ENCODE data around the gene WAC. TPM values are rescaled to one million over a fixed set of nuclear protein-coding genes. Genes with fewer than 3 reads are reported as not detected.
"Not testable (repeated sequence)": the region's sequence is repeated elsewhere in the genome, so short reads cannot be mapped to it uniquely, and the experiment has no call there.

The WAC gene, protein sequence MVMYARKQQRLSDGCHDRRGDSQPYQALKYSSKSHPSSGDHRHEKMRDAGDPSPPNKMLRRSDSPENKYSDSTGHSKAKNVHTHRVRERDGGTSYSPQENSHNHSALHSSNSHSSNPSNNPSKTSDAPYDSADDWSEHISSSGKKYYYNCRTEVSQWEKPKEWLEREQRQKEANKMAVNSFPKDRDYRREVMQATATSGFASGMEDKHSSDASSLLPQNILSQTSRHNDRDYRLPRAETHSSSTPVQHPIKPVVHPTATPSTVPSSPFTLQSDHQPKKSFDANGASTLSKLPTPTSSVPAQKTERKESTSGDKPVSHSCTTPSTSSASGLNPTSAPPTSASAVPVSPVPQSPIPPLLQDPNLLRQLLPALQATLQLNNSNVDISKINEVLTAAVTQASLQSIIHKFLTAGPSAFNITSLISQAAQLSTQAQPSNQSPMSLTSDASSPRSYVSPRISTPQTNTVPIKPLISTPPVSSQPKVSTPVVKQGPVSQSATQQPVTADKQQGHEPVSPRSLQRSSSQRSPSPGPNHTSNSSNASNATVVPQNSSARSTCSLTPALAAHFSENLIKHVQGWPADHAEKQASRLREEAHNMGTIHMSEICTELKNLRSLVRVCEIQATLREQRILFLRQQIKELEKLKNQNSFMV
- polyA plus RNA-seq (ENCODE audit: insufficient read length in 4 of 4): 100 to 1,000 TPM; 128 to 170 (median 159) TPM

DNA sequence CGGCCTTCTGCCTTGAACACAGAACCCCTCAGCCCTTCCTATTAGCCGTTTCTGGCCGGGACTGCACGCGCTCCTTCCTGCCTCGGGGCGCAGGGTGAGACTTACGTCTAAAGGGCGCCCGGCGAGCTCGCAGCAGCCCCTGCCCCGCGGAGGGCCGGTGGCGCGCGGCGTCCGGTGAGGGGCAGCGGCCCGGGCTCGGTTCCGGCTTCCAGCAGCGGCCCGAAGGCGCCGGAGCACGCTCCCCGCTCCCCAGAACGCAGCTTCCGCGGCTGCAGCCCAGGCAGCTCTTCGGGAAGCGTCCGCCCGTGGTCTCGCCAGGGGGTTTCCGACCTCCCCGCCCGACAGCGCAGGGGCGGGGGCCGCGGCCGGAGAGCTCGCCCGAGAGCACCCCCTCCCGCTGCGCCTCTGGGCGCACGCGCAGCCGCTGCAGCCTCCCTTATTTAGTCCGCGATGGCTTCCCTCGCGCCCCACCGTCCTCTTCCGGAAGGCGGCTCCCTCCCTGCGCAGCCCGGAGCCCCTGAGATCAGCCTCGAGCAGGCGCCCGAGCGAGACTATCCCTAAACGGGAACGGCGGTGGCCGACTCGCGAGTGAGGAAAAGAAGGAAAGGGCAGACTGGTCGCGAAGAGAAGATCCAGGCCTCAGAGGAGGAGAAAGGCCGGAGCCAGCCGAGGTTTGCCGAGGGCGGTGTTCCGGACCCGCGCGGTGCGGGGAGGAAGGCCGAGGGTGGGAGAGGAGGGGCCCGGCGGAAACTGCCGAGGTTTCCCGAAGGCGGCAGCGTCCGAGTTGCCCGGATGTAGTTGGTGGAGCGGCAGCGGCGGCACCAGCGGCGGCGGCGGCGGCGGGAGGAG, at the start of gene WAC:
Gene WAC, plus strand, starts transcription at position 782 of the 849 bp plus-strand sequence. CDS start 462 bp downstream, outside the sequence.
- peak; percentile 89 to 93 (median 92) for DNase-seq (ENCODE audit: low read depth in 4 of 4, low spot score in 3 of 4)

DNA sequence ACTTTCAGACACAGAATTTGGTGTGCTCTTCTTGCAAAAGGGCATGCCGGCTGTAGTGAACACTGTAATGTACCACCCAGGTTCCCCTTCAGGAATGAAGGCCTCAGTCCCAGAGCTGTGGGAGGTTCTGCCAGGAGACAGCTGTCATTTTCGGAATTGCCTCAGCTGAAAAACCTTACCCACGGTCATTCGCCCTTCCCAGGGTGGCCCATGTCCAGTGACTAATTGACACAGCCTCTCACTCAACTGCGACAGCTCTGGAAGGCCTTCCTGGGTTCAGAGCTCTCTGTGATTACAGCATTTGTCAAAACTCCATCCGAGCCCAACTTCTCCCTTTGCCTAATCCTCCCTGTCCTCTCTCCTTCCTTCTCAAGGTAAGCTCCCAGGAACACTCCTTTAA, 43.7 kb upstream of the WAC start:
- DNase-seq (ENCODE audit: low read depth in 4 of 4, low spot score in 3 of 4): no peak

DNA sequence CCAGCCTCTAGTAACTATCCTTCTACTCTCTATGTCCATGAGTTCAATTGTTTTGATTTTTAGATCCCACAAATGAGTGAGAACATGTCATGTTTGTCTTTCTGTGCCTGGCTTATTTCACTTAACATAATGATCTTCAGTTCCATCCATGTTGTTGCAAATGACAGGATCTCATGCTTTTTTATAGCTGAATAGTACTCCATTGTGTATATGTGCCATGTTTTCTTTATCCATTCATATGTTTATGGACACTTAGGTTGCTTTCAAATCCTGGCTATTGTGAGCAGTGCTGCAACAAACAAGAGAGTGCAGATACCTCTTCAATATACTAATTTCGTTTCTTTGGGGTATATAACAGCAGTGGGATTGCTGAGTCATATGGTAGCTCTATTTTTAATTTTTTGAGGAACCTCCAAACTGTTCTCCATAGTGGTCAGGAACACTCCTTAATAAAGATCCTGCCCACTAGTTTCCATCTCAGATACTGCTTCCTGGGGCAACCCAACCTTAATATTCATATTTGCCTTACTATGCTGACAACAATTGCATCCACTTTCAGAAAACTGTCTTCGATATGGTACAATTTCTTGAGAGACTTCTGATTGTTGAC, 42.6 kb upstream of the WAC start:
- not testable (repeated sequence) for DNase-seq (ENCODE audit: low read depth in 4 of 4, low spot score in 3 of 4)

DNA sequence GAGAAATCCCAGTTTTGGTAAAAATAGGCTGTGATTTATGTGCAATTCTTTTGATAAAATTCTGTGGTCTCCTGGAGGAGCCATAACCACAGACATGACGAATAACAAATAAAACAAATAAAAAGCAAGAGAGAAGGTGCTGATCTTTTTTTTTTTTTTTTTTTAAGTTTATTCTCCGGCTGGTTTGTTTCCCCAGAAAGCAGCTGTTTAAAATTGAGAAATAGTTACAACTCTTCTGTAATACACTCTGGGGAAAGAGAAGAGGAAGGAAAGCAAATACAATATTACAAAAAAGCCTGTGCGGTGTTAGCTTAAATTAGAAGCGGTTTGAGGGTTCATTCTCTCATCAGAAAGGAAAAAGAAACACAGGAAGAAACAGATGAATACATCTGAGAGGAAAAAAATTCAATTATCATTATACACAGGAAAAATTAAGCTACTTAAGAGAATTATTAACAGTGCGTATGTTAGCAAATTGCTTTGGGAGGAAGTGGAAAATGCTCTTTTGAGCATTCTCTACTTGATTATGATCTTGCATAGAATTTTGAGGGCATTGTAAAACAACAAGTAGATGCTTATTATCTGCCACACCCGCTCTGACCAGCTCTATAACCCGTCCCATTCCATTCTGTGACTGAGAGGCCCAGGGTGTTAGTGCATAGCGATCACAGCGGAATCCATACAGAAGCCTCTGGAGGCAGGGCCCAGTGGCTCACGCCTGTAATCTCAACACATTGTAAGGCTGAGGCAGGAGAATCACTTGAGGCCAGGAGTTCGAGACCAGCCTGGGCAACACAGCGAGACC, 40.6 kb upstream of the WAC start:
- no peak for DNase-seq (ENCODE audit: low read depth in 4 of 4, low spot score in 3 of 4)

DNA sequence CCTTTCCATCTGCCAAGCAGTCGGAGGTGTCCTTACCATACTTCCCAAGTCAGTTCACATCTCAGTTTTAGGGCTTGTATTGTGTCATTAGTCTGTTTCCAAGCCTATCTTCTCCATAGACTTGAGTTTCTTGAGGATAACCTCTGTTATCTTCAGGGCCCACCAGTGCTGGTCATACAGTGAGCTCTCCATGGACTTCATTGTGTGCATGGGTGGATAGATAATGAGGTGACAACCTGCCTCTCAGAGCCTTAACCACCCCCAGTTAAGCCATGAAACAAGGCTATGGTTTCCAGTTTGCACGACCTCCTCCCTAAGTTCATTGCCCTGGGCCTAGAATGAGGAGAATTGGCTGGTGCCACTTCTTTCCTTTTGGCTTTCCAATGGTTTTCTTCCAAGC, 38.5 kb upstream of the WAC start:
- no peak for DNase-seq (ENCODE audit: low read depth in 4 of 4, low spot score in 3 of 4)

DNA sequence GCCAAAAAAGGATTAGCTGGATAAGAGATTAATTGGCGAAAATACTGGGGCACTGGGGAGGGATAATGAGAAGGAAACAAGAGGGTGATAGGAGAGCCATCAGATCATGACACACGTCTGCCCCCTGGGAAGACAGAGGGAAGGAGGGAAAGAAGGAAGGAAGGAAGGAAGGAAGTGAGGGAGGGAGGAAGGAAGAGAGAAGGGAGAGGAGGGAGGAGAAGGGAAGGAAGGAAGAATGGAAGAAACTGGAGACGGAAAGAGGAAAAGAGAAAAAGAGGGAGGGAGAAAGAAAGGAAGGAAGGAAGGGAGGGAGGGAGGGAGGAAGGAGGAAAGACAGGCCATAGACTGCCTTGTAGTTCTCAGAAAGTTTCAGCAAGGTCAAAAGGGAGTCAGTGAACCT, 37.8 kb upstream of the WAC start:
- no peak for DNase-seq (ENCODE audit: low read depth in 4 of 4, low spot score in 3 of 4)

DNA sequence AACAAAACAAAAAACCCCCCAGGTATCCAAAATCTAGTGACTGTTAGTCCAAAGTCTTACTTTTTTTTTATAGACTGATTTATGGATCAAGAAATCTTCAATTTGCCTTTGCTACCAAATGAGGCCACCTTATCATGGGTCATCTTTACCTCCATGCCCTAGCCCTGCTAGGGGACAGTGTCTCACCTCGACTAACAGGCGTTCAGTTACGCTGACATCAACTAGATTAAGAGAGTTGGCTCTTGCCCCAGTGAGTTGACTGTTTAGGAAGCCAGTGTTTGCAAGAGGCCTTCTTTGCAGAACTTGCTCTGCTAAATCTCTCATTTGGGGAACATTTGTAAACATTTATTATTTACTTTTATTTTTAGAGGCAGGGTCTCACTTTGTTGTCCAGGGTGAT, 36.9 kb upstream of the WAC start:
- DNase-seq (ENCODE audit: low read depth in 4 of 4, low spot score in 3 of 4): no peak

DNA sequence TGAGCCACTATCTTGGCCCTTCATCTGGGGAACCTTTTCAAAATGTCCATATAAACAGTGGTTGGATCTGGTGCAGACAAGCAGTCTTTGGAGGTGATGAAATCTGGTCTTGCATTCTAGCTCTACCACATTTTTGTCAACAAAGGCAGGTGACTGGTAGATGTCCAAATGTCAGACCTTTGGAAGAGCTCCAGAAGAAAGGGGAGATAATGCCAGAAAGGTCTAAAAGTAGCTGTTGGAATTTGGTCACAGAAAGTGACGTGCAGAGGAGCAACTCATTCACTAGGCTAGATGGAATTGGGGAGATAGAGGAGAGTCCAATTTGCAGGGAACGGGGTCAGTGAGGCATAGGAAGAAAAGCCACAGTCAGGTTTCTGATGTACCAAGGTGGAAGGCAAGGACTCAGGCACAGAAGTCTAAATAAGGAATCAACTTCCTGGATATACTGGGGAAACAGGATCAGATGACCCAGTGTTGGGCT, 36.4 kb upstream of the WAC start:
- no peak for DNase-seq (ENCODE audit: low read depth in 4 of 4, low spot score in 3 of 4)

DNA sequence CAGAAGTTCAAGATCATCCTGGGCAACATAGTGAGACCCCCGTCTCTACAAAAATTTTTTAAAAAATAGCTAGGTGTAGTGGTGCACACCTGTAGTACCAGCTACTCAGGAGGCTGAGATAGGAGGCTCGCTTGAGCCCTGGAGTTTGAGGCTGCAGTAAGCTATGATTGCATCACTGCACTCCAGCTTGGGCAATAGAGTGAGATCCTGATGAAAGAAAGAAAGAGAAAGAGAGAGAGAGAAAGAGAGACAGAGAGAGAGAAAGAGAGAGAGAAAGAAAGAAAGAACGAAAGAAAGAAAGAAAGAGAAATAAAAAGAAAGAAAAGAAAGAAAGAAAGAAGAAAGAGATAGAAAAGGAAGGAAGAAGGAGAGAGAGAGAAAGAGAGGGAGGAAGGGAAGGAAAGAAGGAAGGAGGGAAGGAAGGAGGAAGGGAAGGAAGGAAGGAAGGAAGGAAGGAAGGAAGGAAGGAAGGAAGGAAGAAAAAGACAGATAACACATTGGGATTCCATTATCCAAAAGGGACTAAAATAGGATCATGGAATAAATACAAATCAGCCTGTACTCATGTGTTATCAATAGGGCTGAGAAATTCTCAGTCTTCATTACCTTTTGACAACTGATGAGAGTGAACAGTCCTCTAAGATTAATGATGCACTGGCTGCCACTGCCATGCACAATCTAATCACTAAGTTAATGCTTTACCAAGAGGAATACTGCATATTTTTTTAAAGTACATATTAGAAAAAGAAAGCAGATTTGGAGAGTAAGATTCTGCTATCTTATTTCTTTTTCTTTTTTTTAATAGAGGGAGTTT, 35.4 kb upstream of the WAC start:
- no peak for DNase-seq (ENCODE audit: low read depth in 4 of 4, low spot score in 3 of 4)

DNA sequence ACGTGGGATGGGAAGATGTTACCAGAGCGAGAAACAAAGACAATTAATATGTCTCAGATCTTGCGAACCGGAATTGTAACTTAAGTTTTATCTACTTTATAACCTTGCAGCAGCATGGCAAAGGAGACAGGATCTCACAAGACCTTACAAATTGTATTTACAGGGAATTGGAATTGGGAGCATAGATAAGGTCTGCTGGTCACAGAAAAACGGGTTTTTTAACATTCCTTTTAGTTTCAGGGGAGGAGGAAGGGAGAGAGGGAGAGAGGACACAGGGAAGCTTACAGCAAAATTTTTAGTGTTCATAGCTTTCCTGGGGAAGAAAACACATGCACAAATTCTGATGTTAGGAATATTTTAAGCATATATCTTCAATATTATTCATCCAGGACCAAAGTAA, 32.7 kb upstream of the WAC start:
- peak in 2 of 4 donors; percentile 20 for DNase-seq (ENCODE audit: low read depth in 4 of 4, low spot score in 3 of 4)

DNA sequence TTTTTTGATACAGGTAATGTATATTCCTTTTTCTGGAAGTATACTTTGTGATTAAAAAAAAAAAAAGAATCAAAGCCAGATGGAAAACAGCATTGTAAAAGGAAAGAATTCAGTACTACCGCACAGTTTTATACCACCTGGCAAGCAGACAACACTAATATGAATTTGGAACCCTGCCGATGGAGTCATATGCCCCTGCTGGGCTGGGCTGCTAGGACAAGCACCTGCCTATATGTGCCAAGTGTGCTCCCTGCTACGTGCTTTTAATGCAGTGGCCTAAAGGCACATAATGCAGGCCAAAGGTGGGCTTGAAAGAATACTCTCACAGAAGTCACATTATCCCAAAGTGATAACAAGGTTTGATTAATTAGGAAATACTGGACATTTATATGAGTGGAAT, 29.8 kb upstream of the WAC start:
- DNase-seq (ENCODE audit: low read depth in 4 of 4, low spot score in 3 of 4): peak in 1 of 4 donors; percentile 19

DNA sequence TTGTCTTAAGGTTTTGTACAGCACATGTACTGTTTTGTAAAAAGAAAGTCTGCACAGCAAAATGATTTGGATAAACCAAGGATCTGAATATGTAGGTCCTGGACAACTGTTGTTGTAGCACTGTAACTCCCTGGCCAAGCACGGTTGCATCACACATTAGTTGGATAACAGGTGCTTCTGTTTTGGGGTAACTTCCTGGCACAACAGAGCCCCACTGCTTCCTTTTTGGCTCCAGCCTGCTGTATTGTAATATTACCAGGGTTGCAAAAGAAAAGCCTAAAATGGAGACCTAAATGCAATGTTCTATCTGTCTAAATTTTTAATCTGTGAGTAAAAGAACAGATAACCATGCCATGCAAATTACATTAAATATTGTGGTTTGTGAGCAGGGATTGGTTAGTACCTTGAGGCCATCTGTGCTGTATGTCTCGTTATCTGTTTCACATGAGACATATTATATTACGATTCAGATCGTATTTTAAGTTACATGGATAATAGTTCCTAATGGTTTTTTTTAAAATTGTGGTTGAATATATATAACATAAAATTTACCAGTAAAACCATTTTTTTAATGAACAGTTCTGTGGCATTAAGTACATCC, 27.5 kb upstream of the WAC start:
- no peak for DNase-seq (ENCODE audit: low read depth in 4 of 4, low spot score in 3 of 4)

DNA sequence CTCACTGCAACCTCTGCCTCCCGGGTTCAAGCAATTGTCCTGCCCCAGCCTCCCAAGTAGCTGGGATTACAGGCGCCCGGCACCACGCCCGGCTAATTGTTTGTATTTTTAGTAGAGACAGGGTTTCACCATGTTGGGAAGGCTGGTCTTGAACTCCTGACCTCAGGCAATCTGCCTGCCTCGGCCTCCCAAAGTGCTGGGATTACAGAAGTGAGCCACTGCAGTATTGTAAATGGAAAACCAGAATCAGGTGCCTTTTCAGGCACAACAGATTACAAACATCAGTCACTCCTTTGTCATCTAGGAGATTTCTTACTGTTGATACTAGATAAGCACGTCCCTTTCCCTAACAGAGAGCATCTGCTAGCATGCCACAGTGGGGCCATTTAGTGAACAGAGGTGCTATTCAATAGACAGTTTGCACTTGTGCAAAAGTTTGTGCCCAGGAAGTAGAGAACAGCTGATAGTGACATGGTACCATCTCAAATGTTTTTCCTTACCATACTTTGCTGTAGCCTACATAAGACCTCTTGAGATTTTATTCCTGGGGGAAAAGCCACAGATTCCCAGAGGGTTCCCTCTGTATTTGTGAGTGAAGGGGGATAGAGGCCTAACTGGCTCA, 24.5 kb upstream of the WAC start:
- no peak for DNase-seq (ENCODE audit: low read depth in 4 of 4, low spot score in 3 of 4)

DNA sequence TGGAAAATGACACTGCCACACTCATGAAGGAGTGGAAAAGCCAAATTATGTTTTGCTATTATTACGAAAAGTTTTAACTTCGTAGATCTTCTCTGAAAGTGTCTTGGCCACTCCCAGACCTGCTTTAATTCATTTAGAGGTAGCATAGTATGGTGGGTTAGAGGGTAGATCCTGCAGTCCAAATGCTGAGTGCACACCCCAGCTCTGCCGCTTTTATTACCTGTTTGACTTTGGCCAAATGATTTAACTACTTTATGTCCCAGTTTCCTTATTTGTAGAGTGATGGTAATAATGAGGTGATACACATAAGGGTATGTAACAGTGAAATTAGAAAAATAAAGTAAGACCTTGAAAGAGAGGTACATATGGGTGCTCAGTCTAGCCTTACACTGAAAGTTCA, 23.6 kb upstream of the WAC start:
- no peak for DNase-seq (ENCODE audit: low read depth in 4 of 4, low spot score in 3 of 4)

DNA sequence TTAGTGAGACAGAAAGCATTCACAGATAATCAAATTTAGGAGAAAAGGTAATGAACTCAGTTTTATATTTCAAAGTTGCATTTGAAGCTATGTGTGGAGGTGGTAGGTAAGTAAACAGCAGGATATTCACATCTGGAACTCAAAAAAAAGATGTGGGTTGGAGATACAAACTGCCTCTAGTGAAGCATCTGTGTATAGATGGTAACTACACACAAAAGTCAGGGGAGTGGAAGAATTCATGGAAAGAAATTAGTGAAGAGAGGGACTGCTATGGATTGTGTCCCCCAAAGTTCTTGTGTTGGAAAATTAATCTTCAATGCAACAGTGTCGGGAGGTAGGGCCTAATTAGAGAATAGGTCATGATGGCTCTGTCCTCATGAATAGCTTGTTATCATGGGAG, 18.3 kb upstream of the WAC start:
- DNase-seq (ENCODE audit: low read depth in 4 of 4, low spot score in 3 of 4): no peak

DNA sequence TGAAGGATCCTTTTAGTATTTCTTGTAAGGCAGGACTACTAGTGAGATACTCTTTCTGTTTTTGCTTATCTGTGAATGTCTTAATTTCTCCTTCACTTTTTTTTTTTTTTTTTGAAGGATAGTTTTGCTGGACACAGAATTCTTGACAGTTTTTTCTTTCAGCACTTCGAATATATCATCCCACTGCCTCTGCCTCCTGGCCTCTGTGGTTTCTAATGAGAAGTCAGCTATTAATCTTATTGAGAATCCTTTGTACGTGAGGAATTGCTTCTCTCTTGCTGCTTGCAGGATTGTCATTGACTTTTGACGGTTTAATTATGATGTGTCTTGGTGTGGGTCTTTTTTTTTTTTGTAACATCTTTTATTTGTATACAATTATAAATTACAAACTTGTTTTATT, 12.6 kb upstream of the WAC start:
- DNase-seq (ENCODE audit: low read depth in 4 of 4, low spot score in 3 of 4): no peak

DNA sequence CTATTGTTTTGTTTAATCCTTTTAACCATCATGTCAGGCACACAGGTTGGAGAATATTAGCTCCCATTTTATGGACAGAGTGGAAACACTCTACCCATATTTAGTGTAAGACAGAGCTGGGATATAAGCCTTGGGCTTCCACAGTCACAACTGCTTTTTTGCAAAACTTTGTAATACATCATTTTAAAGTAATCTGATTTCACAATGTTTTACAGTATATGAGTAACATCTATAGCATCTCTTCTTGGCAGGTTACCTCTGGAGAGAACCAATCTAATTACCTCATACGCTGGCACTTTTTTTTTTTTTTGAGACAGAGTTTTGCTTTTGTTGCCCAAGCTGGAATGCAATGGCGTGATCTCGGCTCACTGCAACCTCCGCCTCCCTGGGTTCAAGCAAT, 12.1 kb upstream of the WAC start:
- not testable (repeated sequence) for DNase-seq (ENCODE audit: low read depth in 4 of 4, low spot score in 3 of 4)

DNA sequence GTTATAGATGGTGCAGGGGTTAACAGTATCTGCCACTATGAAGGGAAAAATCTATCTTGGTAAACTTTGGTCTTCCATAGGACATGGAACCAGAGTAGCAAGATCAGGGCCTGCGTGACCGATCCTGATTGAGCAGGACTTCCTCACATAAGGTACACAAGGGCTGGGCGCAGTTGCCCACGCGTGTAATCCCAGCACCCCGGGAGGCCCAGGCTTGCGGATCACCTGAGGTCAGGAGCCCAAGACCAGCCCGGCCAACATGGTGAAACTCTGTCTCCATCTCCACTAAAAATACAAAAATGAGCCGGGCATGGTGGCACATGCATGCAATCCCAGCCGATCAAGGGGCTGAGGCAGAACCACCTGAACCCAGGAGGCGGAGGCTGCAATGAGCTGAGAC, 11.0 kb upstream of the WAC start:
- not testable (repeated sequence) for DNase-seq (ENCODE audit: low read depth in 4 of 4, low spot score in 3 of 4)

Measured in right renal pelvis (tissue), 4 donors.